Fibroblast of mammary gland (primary cell): Measurements from ENCODE around the gene PPP1R3G.
"Not testable (repeated sequence)": the region's sequence is repeated elsewhere in the genome, so short reads cannot be mapped to it uniquely, and the experiment has no call there.

Experiments used
- DNase-seq: peaks from one replicate; pipeline ENCODE4 v3.0.0-alpha.2; 2010; ENCODE audit warnings: low read depth
- H3K4me3 ChIP-seq: 2 replicates; pipeline ENCODE4 v1.5.1; 2011; ENCODE audit warnings: low read depth, mild to moderate bottlenecking, low read length, moderate library complexity; ENCODE audit not compliant: control insufficient read depth
- TF ChIP-seq, protein P1 (sequence below): conservative IDR thresholded peaks from 2 replicates; pipeline ENCODE4 v1.5.1; 2011; ENCODE audit warnings: low read depth, low read length, inconsistent platforms; ENCODE audit not compliant: control insufficient read depth, insufficient read depth

PPP1R3G gene

DNA sequence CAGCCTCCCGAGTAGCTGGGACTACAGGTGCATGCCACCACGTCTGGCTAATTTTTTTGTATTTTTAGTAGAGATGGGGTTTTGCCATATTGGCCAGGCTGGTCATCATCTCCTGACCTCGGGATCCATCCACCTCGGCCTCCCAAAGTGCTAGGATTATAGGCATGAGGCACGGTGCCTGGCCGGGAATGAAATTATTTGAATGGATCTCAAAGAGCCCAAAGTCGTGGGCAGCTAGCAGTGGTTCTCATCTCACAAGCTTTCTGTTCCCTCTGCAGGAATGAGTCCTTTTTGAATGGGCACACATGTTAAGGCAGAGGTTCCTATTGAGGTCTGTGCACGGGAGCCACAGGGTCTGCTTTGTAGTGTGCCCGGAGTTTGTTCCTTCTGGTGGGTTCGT is 34.9 kb downstream of the PPP1R3G start:
- TF ChIP-seq, protein P1, sequence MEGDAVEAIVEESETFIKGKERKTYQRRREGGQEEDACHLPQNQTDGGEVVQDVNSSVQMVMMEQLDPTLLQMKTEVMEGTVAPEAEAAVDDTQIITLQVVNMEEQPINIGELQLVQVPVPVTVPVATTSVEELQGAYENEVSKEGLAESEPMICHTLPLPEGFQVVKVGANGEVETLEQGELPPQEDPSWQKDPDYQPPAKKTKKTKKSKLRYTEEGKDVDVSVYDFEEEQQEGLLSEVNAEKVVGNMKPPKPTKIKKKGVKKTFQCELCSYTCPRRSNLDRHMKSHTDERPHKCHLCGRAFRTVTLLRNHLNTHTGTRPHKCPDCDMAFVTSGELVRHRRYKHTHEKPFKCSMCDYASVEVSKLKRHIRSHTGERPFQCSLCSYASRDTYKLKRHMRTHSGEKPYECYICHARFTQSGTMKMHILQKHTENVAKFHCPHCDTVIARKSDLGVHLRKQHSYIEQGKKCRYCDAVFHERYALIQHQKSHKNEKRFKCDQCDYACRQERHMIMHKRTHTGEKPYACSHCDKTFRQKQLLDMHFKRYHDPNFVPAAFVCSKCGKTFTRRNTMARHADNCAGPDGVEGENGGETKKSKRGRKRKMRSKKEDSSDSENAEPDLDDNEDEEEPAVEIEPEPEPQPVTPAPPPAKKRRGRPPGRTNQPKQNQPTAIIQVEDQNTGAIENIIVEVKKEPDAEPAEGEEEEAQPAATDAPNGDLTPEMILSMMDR: no peak
- DNase-seq: no peak
- no peak overlapping the region for H3K4me3 ChIP-seq

DNA sequence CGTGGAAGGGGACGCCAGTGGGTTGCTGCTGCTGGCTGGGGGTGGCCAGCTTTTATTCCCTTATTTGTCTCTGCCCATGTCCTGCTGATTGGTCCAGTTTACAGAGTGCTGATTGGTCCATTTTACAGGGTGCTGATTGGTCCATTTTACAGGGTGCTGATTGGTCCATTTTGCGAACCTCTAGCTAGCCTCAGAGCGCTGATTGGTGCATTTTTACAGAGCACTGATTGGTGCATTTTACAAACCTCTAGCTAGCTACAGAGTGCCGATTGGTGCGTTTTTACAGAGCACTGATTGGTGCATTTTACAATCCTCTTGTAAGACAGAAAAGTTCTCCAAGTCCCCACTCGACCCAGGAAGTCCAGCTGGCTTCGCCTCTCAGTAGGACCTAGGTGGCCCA is 35.4 kb downstream of the PPP1R3G start:
- not testable (repeated sequence) for H3K4me3 ChIP-seq, DNase-seq

DNA sequence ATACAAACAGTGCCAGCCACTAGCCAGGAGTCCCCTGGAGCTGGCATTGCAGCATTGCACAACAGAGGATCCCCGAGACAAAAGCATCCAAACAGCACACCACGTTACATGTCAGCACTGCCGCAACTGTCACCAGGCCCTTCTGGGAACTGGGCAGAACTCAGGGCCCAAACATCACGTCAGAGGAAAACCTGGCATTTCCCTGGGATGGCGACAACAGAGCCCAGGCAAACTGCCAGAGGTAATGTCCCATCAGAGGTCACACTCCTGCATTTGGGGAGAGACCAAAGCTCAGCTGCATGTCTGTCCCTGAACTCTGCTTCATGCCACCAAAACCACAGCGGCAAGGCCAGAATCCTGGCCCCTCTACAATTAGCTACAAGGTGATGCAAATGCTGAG is 36.3 kb downstream of the PPP1R3G start:
- TF ChIP-seq, protein P1: no peak
- no peak overlapping the region for H3K4me3 ChIP-seq
- DNase-seq: no peak

DNA sequence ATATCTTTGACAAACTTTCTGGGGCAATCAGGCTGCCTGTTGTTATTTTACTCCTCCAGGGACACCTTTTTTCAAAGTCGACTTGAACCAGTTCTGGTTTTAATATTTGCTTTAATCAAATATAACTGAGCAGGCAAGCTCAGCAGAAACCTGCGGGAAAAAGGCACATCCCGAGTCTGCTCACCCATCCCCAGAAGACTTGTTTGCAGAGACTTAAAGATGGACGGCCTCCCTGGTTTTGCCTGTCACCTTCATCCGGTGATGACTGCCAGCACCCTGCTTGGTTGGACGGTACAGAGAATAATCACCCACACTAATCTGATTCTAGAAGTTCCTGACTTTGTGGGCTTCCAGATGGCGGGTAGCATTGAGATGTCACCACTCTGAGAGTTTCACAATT is 36.8 kb downstream of the PPP1R3G start:
- no peak overlapping the region for H3K4me3 ChIP-seq
- no peak for DNase-seq
- TF ChIP-seq, protein P1: no peak

DNA sequence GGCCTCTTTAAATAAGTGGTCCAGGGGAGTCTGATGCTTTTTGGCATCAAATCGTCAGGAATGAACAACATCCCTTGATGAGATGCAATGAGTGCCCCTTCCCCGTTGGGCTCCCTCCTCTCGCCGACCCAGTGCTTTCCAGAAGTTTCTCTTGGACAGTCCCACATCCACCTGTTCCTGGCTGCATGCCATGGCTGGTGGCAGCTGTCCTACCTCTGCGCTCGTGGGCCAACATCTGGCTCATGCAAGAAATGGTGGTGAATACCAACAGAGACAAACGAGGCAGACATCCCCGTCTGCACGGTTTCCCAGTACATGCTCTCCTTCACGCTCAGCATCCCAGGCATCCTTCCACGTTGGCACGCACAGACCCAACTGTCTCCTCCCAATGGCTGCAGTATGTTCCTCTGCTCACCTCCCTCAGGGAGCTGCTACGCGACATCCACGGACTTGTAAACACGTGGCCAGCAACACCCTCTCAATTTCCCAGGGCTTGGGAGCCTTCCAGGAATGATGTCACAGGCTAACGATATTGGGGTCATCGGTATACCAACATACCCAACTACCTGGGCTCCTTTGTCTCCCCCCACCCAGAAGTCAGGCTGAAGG is 37.5 kb downstream of the PPP1R3G start:
- TF ChIP-seq, protein P1: no peak

DNA sequence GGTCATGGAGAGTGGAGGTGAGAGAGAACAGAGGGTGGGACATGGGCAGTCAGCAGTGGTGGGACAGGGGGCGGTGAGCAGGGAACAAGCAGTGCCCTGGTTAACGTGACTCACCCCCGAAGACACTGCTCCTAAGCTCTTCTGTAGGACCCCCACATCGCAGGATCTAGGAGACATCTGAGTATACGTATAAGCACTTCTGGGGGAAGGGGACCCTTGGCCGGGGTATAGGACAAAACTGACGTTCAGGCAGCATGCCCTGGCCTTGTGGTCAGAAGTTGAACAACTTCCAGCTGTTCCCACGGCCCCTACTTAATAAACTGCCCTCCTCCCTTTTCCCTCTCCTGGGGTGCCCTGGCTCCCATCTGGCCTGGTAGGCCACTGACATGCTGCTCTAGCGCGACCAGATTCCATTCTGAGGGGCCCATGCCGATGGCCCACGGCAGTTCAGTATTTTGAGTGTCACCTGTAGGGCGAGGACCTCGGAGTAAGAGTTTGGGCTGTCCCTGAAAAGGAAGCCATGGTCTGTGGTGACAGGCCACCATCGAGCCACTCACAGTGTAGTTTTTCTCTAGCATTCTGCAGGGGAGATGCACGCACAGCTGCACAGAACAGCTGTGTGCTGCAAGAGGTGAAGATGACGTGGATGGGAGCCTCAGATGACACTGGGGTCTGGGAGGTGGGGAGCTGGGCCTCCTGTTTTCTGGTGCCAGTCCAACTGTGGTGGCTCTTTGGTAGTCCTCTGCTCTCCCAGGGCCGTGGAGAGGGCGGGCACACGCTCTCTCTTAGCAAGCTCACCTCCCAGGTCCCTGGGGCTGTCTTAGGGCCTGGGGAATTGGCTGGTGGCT is 38.4 kb downstream of the PPP1R3G start:
- no peak for DNase-seq
- TF ChIP-seq, protein P1: no peak
- no peak overlapping the region for H3K4me3 ChIP-seq

More for the DNA sequence above, 37.5 kb downstream of the PPP1R3G start:
- DNase-seq: no peak
- no peak overlapping the region for H3K4me3 ChIP-seq

DNA sequence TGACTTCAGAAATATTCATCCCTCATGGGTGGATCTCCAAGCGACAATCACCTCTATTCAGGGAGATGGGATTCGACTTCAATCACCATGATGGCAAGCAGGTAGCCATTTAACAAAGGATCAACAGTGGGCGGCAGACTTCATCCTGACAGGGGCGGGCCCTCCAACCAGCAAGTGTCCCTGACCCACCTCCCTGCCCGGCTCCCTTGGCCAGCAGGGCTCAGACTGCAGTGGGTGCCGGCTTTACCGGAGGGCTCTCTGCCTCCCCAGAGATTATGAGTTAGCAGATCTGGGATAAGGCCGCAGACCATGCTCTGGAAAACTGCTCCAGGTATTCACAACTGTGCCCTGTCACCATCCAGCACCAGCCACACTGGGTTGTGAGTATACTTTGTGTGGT is 39.4 kb downstream of the PPP1R3G start:
- DNase-seq: no peak
- H3K4me3 ChIP-seq: no peak overlapping the region
- TF ChIP-seq, protein P1: no peak
